Prostate gland (tissue), 2 donors: ENCODE results near the gene MRPL18. TPM values are rescaled to one million over a fixed set of nuclear protein-coding genes. Genes with fewer than 3 reads are reported as not detected.

Source experiments
- DNase-seq: peaks from one replicate; pipeline ENCODE4 v3.0.0-alpha.2; 2019; ENCODE audit warnings: low spot score
- H3K27ac ChIP-seq, 2 donors: fragments of 200-600 bp; sonication (generic); 2 replicates each; pipeline ENCODE4 v1.5.1; 2017 to 2019
- H3K27me3 ChIP-seq: fragments of 200-600 bp; sonication (generic); replicated peaks from 2 replicates; pipeline ENCODE4 v1.5.1; 2019; ENCODE audit not compliant: insufficient read depth
- H3K36me3 ChIP-seq, 2 donors: fragments of 200-600 bp; sonication (generic); 1 replicate in 1 of 2; 2 replicates in 1 of 2; pipeline versions ENCODE4 v1.5.1 to v1.8.1; 2017 to 2019
- H3K4me1 ChIP-seq: fragments of 200-600 bp; sonication (generic); replicated peaks from 2 replicates; pipeline ENCODE4 v1.5.1; 2019
- H3K4me3 ChIP-seq, 2 donors: fragments of 200-600 bp; sonication (generic); 2 replicates each; pipeline ENCODE4 v1.5.1; 2017 to 2019
- H3K9me3 ChIP-seq: fragments of 200-600 bp; sonication (generic); 2 replicates; pipeline ENCODE4 v1.5.1; 2017
- POLR2A ChIP-seq: fragments of 450-650 bp; IDR thresholded peaks from one replicate; pipeline ENCODE4 v1.6.1; 2016; ENCODE audit warnings: antibody characterized with exemption, mild to moderate bottlenecking
- POLR2AphosphoS5 ChIP-seq: sonication (generic); formaldehyde crosslinking; IDR thresholded peaks from one replicate; pipeline ENCODE4 v1.6.1; 2017; ENCODE audit warnings: antibody characterized with exemption
- WGBS: methylation state at CpG from one replicate; pipeline ENCODE4 v1.1.5; 2018; 5-methylcytosine and 5-hydroxymethylcytosine counted together
- intact Hi-C: fragments of 100-400 bp; cut with DNase I; formaldehyde crosslinking; loops from one replicate; pipeline ENCODE4 v1.14.2; 2022
- total RNA-seq, 2 donors: library from RNA; depleted of rRNA; stranded (reverse); fragments of >200 nt; gene quantifications; one replicate each; pipeline ENCODE4 v1.1.0, GENCODE V29; 2016
- TF ChIP-seq, protein P1 (sequence below), 4 experiments: fragments of 200-600 bp in 2 of 4; fragments of 450-650 bp in 2 of 4; sonication (generic) in 2 of 4; IDR thresholded peaks; 1 replicate in 3 of 4; 2 replicates in 1 of 4; pipeline ENCODE4 v1.5.1; 2016 to 2019; ENCODE audit warnings: antibody characterized with exemption in 4 of 4, mild to moderate bottlenecking in 2 of 4, moderate library complexity in 2 of 4

The MRPL18 gene
- total RNA-seq, 2 donors from 2014 or later = 76.0 to 103 TPM

DNA sequence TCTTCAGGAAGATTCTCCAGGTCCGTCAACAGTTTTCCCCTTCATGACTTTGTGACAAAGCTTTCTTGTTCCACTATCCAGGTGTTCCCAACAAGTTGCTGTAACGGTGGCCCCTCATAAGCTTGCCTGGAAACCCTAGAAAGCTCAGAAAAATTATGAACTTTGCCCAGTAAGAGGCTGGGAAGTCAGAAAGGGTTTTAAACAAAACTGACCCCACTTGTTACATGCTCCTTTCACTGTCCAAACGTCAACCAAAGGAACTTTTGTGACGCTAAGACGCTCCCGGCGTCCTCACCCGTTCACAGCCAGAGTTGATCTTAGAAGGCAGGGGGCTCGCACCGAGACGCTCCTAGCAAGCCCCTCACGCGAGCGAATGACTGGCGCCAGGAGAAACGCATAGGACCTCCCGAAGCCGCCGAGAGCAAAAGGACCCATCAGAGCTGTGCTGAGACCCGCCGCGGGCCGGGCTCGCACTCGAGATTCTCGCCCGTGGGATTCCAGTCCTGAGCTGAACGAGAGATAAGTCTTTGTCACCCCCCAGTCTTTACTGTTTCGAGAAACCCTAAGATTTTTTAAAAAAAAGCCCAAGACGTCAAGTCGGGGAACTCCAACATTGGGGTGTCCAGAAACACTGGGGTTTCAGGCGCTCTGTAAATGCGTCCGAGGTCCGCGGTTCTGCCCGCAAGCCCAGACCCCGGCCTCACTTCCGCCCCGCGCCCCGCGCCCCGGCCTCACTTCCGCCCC, 29.0 kb upstream of the MRPL18 start:
- Histone ChIP-seq H3K4me3 (peak overlapping the region; percentile 66 to 88), H3K9me3 (no peaks in the 10 kb centered on the region), H3K36me3 (no peaks in the 10 kb centered on the region), H3K4me1 (no peaks in the 10 kb centered on the region), H3K27ac (peak overlapping the region; percentile 98 to 99), H3K27me3 (no peaks in the 10 kb centered on the region)
- 4% methylated on average over 45 of the region's 45 CpGs for WGBS
- DNase-seq = peak; percentile 26
- TF ChIP-seq POLR2AphosphoS5 (no peak), POLR2A (no peak)
- TF ChIP-seq, protein P1, sequence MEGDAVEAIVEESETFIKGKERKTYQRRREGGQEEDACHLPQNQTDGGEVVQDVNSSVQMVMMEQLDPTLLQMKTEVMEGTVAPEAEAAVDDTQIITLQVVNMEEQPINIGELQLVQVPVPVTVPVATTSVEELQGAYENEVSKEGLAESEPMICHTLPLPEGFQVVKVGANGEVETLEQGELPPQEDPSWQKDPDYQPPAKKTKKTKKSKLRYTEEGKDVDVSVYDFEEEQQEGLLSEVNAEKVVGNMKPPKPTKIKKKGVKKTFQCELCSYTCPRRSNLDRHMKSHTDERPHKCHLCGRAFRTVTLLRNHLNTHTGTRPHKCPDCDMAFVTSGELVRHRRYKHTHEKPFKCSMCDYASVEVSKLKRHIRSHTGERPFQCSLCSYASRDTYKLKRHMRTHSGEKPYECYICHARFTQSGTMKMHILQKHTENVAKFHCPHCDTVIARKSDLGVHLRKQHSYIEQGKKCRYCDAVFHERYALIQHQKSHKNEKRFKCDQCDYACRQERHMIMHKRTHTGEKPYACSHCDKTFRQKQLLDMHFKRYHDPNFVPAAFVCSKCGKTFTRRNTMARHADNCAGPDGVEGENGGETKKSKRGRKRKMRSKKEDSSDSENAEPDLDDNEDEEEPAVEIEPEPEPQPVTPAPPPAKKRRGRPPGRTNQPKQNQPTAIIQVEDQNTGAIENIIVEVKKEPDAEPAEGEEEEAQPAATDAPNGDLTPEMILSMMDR (IDR thresholded peaks at IDR 0.05) = no peak
- intact Hi-C loops = loop anchor here (1.0 to 2.0 kb wide), 2 partner anchors 29 to 68 kb away; partner anchors contain the start of genes MRPL18 and SOD2

DNA sequence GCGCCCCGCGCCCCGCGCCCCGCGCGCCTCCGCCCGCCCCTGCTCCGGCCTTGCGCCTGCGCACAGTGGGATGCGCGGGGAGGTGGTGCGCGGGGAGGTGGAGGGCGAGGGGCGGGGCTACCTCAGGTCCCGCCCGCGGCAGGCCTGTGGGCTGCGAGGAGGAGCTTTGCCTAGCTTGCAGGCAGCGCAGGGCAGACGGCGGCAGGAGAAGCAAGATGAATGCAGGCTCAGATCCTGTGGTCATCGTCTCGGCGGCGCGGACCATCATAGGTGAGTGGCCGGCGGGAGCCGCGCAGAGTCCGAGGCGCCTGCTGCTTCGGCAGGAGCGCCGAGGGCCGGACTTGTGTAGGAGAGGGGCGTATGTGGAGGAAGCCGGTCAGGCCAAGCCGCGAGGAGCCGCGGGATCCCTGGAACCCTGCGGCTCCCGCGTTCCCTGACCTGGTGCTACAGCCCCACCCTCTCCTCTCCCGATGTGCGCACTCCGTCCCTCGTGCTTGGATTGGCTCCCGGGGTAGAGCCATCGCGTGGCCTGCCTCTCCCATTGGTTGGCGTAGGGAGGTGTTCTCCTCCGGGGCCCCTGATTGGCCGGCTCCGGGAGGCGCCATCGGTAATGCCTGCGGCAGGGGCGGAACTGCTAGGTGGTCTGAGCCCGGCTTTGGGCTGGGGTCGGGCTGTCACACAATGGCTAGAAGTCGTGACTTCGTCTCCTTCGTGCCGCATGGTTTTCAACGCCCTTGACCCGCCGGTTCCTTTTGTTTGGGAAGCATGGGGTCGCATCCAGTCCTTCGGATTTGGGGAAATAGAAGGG, 28.2 kb upstream of the MRPL18 start, which contains the start of gene ACAT2:
TSS of gene ACAT2 (plus strand) at position 173 of the 808 bp plus-strand sequence. CDS start at position 216, 43 bp downstream.
- H3K4me1 ChIP-seq = no peaks in the 10 kb centered on the region
- peak within 1 kb of the TSS; percentile 66 to 88 for H3K4me3 ChIP-seq
- peak within 1 kb of the TSS; percentile 98 to 99 for H3K27ac ChIP-seq
- TF ChIP-seq POLR2A (peak; percentile 73), POLR2AphosphoS5 (peak; percentile 89)
- TF ChIP-seq, protein P1 (IDR thresholded peaks at IDR 0.05) = peak in 2 of 4 experiments; percentile 29 to 35
- no peaks in the 10 kb centered on the region for H3K36me3 ChIP-seq
- intact Hi-C loops = loop anchor here (1.0 to 2.0 kb wide), 3 partner anchors 28 to 69 kb away; partner anchors contain the start of genes MRPL18, SOD2 and WTAP
- no peaks in the 10 kb centered on the region for H3K9me3 ChIP-seq
- H3K27me3 ChIP-seq = no peaks in the 10 kb centered on the region
- DNase-seq = peak; percentile 97
- under 1% methylated on average over 76 of the region's 76 CpGs for WGBS

DNA sequence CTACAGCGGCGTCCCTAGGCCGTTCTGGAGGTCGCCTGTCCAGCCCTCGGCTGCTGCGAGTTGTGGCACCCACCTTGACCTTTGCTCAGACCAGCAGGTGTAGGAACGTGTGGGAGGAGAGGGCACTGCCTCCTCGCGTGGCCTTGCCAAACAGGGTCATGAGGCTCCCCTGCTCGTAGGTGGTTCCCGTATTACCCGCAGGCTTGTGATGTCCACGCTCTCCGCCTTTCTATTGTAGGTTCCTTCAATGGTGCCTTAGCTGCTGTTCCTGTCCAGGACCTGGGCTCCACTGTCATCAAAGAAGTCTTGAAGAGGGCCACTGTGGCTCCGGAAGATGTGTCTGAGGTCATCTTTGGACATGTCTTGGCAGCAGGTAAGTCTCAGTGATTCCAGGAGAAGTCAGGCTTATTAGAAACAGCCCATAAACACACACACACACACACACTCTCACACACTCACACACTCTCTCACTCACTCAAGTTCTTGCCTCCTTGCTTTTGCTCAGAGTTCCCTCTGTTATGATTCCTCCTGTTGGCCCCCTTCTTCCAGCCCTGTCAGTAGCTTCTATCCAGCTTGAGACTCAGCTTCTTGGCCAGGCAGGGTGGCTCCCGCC, 27.5 kb upstream of the MRPL18 start:
- peak; percentile 20 for DNase-seq
- TF ChIP-seq POLR2AphosphoS5 = no peak
- TF ChIP-seq POLR2A = no peak
- TF ChIP-seq, protein P1 (IDR thresholded peaks at IDR 0.05) = no peak
- Histone ChIP-seq H3K4me1 (no peaks in the 10 kb centered on the region), H3K9me3 (no peaks in the 10 kb centered on the region), H3K36me3 (peaks cover 0 to 2% of the 10 kb centered on the region in 2 donors), H3K27ac (peak overlapping the region; percentile 98 to 99), H3K4me3 (peak overlapping the region; percentile 66 to 88), H3K27me3 (no peaks in the 10 kb centered on the region)
- whole genome bisulfite sequencing = 15% methylated on average over 15 of the region's 16 CpGs
- intact Hi-C loops = loop anchor here (2.0 kb wide), 1 partner anchor 36 kb away; the partner anchor contains the start of gene WTAP

DNA sequence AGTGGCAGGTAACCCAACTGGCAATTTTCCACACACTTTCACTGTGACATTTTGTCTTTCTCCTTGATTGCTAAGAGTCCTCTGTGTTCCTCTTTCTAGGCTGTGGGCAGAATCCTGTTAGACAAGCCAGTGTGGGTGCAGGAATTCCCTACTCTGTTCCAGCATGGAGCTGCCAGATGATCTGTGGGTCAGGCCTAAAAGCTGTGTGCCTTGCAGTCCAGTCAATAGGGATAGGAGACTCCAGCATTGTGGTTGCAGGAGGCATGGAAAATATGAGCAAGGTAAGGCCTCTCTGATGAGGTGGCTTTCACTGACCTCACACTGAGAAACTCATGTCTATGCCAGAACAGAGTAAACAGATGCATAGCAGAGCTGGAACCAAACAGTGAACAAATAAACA, 23.4 kb upstream of the MRPL18 start:
- H3K27me3 ChIP-seq = no peaks in the 10 kb centered on the region
- intact Hi-C loops = no loop called here
- DNase-seq = no peak
- H3K9me3 ChIP-seq = no peaks in the 10 kb centered on the region
- H3K4me1 ChIP-seq = no peaks in the 10 kb centered on the region
- peaks cover 3 to 4% of the 10 kb centered on the region in 2 donors for H3K36me3 ChIP-seq
- H3K4me3 ChIP-seq = no peak overlapping the region
- H3K27ac ChIP-seq = no peak overlapping the region
- TF ChIP-seq, protein P1 (IDR thresholded peaks at IDR 0.05) = no peak
- TF ChIP-seq POLR2A = no peak
- TF ChIP-seq POLR2AphosphoS5 = no peak
